Skeletal muscle satellite cell (primary cell): ENCODE data around the gene APOC3.
"Not testable (repeated sequence)": the region's sequence is repeated elsewhere in the genome, so short reads cannot be mapped to it uniquely, and the experiment has no call there.

Source experiments
- H3K27me3 ChIP-seq: 2 replicates; pipeline ENCODE4 v1.7.0; 2013; ENCODE audit warnings: low read length; ENCODE audit not compliant: control insufficient read depth, insufficient read depth
- H3K36me3 ChIP-seq: 2 replicates; pipeline ENCODE4 v1.7.0; 2013; ENCODE audit warnings: mild to moderate bottlenecking, control low read depth, low read length; ENCODE audit not compliant: insufficient read depth
- H3K4me1 ChIP-seq: 2 replicates; pipeline ENCODE4 v1.7.0; 2013; ENCODE audit warnings: low read length; ENCODE audit not compliant: control insufficient read depth, insufficient read depth
- H3K4me2 ChIP-seq: 2 replicates; pipeline ENCODE4 v1.7.0; 2013; ENCODE audit warnings: mild to moderate bottlenecking, low read length
- H3K4me3 ChIP-seq: 2 replicates; pipeline ENCODE4 v1.7.0; 2013; ENCODE audit warnings: low read length
- H3K9ac ChIP-seq: 2 replicates; pipeline ENCODE4 v1.7.0; 2013; ENCODE audit warnings: mild to moderate bottlenecking, low read depth, low read length, moderate library complexity
- H3K9me3 ChIP-seq: replicated peaks from 2 replicates; pipeline ENCODE4 v1.7.0; 2013; ENCODE audit warnings: mild to moderate bottlenecking, control low read depth, low read length

The APOC3 gene

GRCh38 chr11:116833491-116833815 lies 3.7 kb downstream of the APOC3 start:
- no peak overlapping the region for H3K9ac ChIP-seq
- no peaks in the 10 kb centered on the region for H3K9me3 ChIP-seq
- no peaks in the 10 kb centered on the region for H3K36me3 ChIP-seq
- H3K4me2 ChIP-seq, result no peak overlapping the region
- no peaks in the 10 kb centered on the region for H3K27me3 ChIP-seq
- H3K4me3 ChIP-seq, result no peak overlapping the region
- peaks cover 17% of the 10 kb centered on the region for H3K4me1 ChIP-seq

GRCh38 chr11:116833816-116834534 lies 4.3 kb downstream of the APOC3 start:
- no peak overlapping the region for H3K4me2 ChIP-seq
- no peaks in the 10 kb centered on the region for H3K36me3 ChIP-seq
- no peaks in the 10 kb centered on the region for H3K27me3 ChIP-seq
- no peak overlapping the region for H3K9ac ChIP-seq
- H3K4me3 ChIP-seq, result no peak overlapping the region
- no peaks in the 10 kb centered on the region for H3K9me3 ChIP-seq
- H3K4me1 ChIP-seq, result peaks cover 17% of the 10 kb centered on the region

GRCh38 chr11:116834535-116835041 lies 4.9 kb downstream of the APOC3 start:
- H3K27me3 ChIP-seq, H3K4me3 ChIP-seq, H3K9me3 ChIP-seq, H3K36me3 ChIP-seq, H3K4me2 ChIP-seq, H3K9ac ChIP-seq: not testable (repeated sequence)
- peaks cover 14% of the 10 kb centered on the region for H3K4me1 ChIP-seq

DNA sequence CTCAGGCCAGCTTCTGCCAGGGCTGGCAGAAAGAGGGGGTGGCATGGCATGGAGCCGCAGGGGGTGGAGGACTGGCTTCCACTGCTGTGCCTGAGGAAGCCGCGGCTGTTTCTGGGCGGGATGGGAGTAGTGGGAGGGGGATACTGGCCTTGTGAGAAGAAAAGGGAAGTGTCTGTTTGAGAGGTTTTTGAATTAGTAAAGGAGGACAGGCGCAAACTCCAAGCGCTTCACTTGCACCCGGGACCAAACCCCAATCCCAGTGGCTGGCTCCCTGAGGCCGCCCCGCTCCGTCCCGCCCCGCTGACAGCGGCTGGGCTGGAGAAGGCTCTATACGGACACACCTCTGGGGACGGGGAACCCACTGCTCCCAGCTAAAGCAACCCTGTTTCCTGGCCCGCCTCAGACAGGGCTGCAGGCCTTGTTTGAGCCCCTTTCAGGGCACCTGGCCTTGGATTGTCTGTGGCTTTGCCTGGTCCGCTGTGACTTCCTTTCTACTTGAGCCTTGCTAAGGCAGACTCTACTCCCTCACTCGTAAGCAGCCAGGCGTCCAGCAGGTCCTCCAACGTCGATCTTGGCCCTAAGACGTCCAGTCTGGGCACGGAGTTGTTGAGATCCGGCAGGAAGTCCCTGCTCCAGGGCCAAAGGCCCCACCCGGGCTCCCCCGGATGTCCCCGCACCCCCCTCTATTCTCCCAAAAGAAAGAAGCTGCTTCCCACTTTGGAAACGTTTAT lies 5.5 kb downstream of the APOC3 start:
- Histone ChIP-seq H3K4me3 (peak overlapping the region; percentile 56), H3K9me3 (no peaks in the 10 kb centered on the region), H3K9ac (peak overlapping the region; percentile 59), H3K36me3 (no peaks in the 10 kb centered on the region), H3K4me1 (peaks cover 12% of the 10 kb centered on the region), H3K27me3 (no peaks in the 10 kb centered on the region), H3K4me2 (peak overlapping the region; percentile 74)

DNA sequence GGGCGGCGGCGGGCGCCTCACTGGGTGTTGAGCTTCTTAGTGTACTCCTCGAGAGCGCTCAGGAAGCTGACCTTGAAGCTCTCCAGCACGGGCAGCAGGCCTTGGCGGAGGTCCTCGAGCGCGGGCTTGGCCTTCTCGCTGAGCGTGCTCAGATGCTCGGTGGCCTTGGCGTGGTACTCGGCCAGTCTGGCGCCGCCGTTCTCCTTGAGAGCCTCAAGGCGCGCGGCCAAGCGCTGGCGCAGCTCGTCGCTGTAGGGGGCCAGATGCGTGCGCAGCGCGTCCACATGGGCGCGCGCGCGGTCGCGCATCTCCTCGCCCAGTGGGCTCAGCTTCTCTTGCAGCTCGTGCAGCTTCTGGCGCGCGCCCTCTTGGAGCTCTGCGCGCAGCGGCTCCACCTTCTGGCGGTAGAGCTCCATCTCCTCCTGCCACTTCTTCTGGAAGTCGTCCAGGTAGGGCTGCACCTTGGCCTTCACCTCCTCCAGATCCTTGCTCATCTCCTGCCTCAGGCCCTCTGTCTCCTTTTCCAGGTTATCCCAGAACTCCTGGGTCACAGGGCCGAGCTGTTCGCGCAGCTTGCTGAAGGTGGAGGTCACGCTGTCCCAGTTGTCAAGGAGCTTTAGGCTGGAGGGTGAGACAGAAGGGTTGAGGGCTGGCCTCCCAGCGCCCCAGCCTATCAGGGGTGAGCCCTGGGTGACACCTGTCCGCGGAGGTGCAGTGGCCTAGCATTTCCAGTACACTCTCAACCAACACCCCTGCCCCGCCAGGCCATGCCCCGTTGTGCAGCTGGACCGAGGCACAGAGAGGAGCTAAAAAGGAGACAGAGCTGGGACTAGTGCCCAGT lies 6.3 kb downstream of the APOC3 start:
- Histone ChIP-seq H3K27me3 (no peaks in the 10 kb centered on the region), H3K4me2 (peak overlapping the region; percentile 74), H3K4me1 (peaks cover 17% of the 10 kb centered on the region), H3K4me3 (peak overlapping the region; percentile 56), H3K9me3 (no peaks in the 10 kb centered on the region), H3K36me3 (no peaks in the 10 kb centered on the region), H3K9ac (peak overlapping the region; percentile 59)

DNA sequence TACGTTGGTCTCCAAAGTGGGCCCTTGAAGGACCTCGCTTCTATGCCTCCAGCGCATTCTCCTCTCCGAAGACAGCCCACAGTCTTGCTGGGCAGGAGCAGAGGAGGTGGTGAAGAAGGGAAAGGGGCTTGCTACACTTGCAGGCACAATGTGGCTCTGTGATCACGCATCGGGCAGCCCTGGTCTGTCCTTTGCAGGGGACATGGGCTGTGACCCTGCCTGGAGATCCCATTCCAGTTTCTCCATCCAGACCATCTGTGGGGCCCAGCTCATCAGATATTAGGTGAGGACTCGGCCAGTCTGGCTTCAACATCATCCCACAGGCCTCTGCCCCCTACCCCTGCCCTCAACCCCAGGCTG lies 6.9 kb downstream of the APOC3 start:
- no peak overlapping the region for H3K4me3 ChIP-seq
- no peak overlapping the region for H3K9ac ChIP-seq
- H3K4me2 ChIP-seq, result no peak overlapping the region
- no peaks in the 10 kb centered on the region for H3K9me3 ChIP-seq
- H3K36me3 ChIP-seq, result no peaks in the 10 kb centered on the region
- H3K4me1 ChIP-seq, result peaks cover 17% of the 10 kb centered on the region
- H3K27me3 ChIP-seq, result no peaks in the 10 kb centered on the region

- H3K4me1 ChIP-seq, result peaks cover 17% of the 10 kb centered on the region
Measured at GRCh38 chr11:116837231-116838091, 7.8 kb downstream of the APOC3 start, which contains the start of gene APOA1. APOA1 (minus strand) TSS chr11:116837622; CDS start chr11:116837387, 235 bp downstream.

DNA sequence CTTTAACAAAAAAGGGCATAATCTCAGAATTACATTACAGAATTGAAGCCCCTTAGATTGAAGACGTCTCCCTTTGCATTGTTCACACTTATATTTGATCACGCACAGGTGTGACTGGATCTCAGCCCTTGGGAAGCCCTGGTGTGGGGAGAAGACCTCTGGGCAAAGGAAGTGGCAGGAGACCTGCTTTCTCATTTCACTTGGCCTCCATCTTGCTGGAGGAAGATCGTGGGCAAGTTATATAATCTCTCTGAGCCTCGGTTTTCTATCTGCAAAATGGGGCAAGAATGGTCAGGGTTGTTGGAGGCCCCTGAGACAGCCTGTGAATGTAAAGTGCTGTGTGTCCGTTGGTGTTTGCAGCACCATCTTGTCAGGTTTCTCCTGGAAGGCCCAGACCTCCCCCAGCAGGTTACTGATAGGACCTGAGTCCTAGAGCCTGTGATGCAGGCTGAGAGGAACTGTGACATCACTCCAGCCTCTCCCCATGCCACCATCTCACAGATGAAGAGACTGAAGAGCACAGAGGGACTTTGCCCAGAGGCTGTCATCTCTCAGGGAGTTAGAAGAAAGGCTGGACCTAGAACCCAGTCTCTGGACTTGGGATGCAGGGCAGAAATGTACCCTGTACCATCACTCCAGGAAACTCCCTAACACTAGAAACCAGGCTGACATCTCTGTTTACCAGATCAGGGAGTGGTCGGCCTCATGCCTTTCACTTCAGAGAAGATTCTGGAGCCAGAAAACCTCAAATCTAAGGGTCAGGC lies 8.8 kb downstream of the APOC3 start:
- Histone ChIP-seq H3K4me3 (no peak overlapping the region), H3K9ac (no peak overlapping the region), H3K36me3 (peaks cover 2% of the 10 kb centered on the region), H3K4me2 (no peak overlapping the region), H3K27me3 (no peaks in the 10 kb centered on the region), H3K9me3 (no peaks in the 10 kb centered on the region), H3K4me1 (peaks cover 17% of the 10 kb centered on the region)

More at GRCh38 chr11:116837231-116838091, 7.8 kb downstream of the APOC3 start, which contains the start of gene APOA1:
- no peak within 1 kb of the TSS for H3K4me3 ChIP-seq
- H3K36me3 ChIP-seq, result no peaks in the 10 kb centered on the region
- no peak within 1 kb of the TSS for H3K4me2 ChIP-seq
- no peaks in the 10 kb centered on the region for H3K9me3 ChIP-seq
- H3K27me3 ChIP-seq, result no peaks in the 10 kb centered on the region
- H3K9ac ChIP-seq, result no peak within 1 kb of the TSS

- Histone ChIP-seq H3K36me3 (peaks cover 8% of the 10 kb centered on the region), H3K9ac (no peak overlapping the region), H3K4me3 (no peak overlapping the region), H3K4me1 (peaks cover 15% of the 10 kb centered on the region), H3K9me3 (no peaks in the 10 kb centered on the region), H3K27me3 (no peaks in the 10 kb centered on the region), H3K4me2 (no peak overlapping the region)
Measured at GRCh38 chr11:116840224-116840745, 10.6 kb downstream of the APOC3 start.

DNA sequence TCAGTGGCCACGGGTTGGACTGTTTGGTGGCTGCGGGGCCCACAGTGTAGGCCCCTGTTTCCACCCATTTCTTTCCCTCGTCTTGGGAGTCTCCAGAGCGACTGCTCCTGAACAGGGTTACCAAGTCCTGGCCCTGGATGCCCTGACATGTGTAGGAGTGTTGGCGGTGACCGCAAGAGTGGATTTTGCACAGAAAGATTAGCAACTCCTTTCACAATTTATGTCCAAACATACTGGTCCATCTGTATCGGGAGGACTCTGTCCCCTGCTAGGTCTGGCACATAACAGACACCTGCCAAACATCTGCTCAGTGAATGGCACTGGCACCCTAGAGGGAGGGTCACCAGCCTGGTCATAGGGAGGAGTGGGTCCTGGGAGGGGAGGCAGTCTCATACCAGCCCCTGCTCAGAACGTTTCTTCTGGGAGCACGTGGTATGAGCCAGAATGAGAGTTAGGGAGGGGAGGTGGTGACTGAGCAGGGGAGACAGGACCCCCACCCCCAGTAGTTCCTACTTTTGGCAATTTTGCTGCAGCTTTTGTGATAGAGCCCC lies 11.1 kb downstream of the APOC3 start:
- no peaks in the 10 kb centered on the region for H3K27me3 ChIP-seq
- no peak overlapping the region for H3K4me2 ChIP-seq
- peaks cover 9% of the 10 kb centered on the region for H3K36me3 ChIP-seq
- H3K9me3 ChIP-seq, result no peaks in the 10 kb centered on the region
- no peak overlapping the region for H3K4me3 ChIP-seq
- H3K9ac ChIP-seq, result no peak overlapping the region
- H3K4me1 ChIP-seq, result peaks cover 9% of the 10 kb centered on the region
